Central memory CD8-positive, alpha-beta T cell (primary cell): ENCODE data around the gene ZNF79.

ENCODE experiments used
- ATAC-seq: fragments of 150-1000 bp; cut with Tn5 transposase; replicated peaks from 2 replicates; pipeline ENCODE4 v1.10.0; 2022; ENCODE audit warnings: mild to moderate bottlenecking, moderate FRiP score, moderate number of reproducible peaks; ENCODE audit not compliant: poor library complexity, severe bottlenecking; ENCODE audit errors: extremely low read depth
- DNase-seq, 2 donors: peaks; one replicate each; pipeline ENCODE4 v3.0.0; 2021; ENCODE audit warnings: low spot score in 2 of 2
- H3K27ac Mint-ChIP-seq: one replicate; pipeline ENCODE4 v1.8.0; 2022; ENCODE audit warnings: low read depth, mild to moderate bottlenecking, moderate library complexity, mixed read lengths
- H3K27me3 Mint-ChIP-seq: one replicate; pipeline ENCODE4 v1.8.0; 2022; ENCODE audit warnings: mixed read lengths
- H3K36me3 Mint-ChIP-seq: one replicate; pipeline ENCODE4 v1.8.0; 2022; ENCODE audit warnings: mild to moderate bottlenecking, moderate library complexity, mixed read lengths; ENCODE audit not compliant: insufficient read depth
- H3K4me1 Mint-ChIP-seq: one replicate; pipeline ENCODE4 v1.8.0; 2022; ENCODE audit warnings: mixed read lengths
- H3K4me3 Mint-ChIP-seq: one replicate; pipeline ENCODE4 v1.8.0; 2022; ENCODE audit warnings: mild to moderate bottlenecking, moderate library complexity, mixed read lengths
- H3K9me3 Mint-ChIP-seq: one replicate; pipeline ENCODE4 v1.8.0; 2022; ENCODE audit warnings: mixed read lengths

ZNF79 gene

GRCh38 chr9:127392166-127392565 lies 32.0 kb upstream of the ZNF79 start:
- no peak for ATAC-seq
- peaks cover 16% of the 10 kb centered on the region for H3K4me1 Mint-ChIP-seq
- no peak for DNase-seq
- no peak overlapping the region for H3K27ac Mint-ChIP-seq
- H3K4me3 Mint-ChIP-seq = no peak overlapping the region
- no peaks in the 10 kb centered on the region for H3K9me3 Mint-ChIP-seq
- H3K36me3 Mint-ChIP-seq = peaks cover 7% of the 10 kb centered on the region
- H3K27me3 Mint-ChIP-seq = peaks cover 32% of the 10 kb centered on the region

- H3K4me3 Mint-ChIP-seq = no peak overlapping the region
These were observed 31.2 kb upstream of the ZNF79 start for GRCh38 chr9:127392976-127393375.

GRCh38 chr9:127393645-127394044 lies 30.5 kb upstream of the ZNF79 start:
- ATAC-seq (no peak), DNase-seq (no peak)
- no peak overlapping the region for H3K27ac Mint-ChIP-seq
- H3K4me3 Mint-ChIP-seq = no peak overlapping the region
- peaks cover 30% of the 10 kb centered on the region for H3K27me3 Mint-ChIP-seq
- peaks cover 7% of the 10 kb centered on the region for H3K36me3 Mint-ChIP-seq
- no peaks in the 10 kb centered on the region for H3K9me3 Mint-ChIP-seq
- H3K4me1 Mint-ChIP-seq = peaks cover 15% of the 10 kb centered on the region

More at GRCh38 chr9:127392976-127393375, 31.2 kb upstream of the ZNF79 start:
- ATAC-seq (no peak), DNase-seq (no peak)
- Mint-ChIP-seq H3K27ac (no peak overlapping the region), H3K27me3 (peaks cover 32% of the 10 kb centered on the region), H3K36me3 (peaks cover 8% of the 10 kb centered on the region), H3K9me3 (no peaks in the 10 kb centered on the region), H3K4me1 (peaks cover 15% of the 10 kb centered on the region)

- H3K4me1 Mint-ChIP-seq = peaks cover 8% of the 10 kb centered on the region
- H3K27me3 Mint-ChIP-seq = peaks cover 22% of the 10 kb centered on the region
- H3K27ac Mint-ChIP-seq = no peak overlapping the region
- DNase-seq = no peak
- no peaks in the 10 kb centered on the region for H3K9me3 Mint-ChIP-seq
- H3K36me3 Mint-ChIP-seq = peaks cover 8% of the 10 kb centered on the region
- ATAC-seq = no peak
- peak overlapping the region; percentile 80 for H3K4me3 Mint-ChIP-seq
These were observed 28.5 kb upstream of the ZNF79 start for GRCh38 chr9:127395497-127396252.

- Mint-ChIP-seq H3K4me1 (peaks cover 8% of the 10 kb centered on the region), H3K27me3 (peaks cover 22% of the 10 kb centered on the region), H3K27ac (no peak overlapping the region), H3K36me3 (peaks cover 6% of the 10 kb centered on the region), H3K4me3 (peak overlapping the region; percentile 80), H3K9me3 (no peaks in the 10 kb centered on the region)
- ATAC-seq (no peak), DNase-seq (no peak)
These were observed 27.9 kb upstream of the ZNF79 start for GRCh38 chr9:127396253-127396807.

GRCh38 chr9:127396808-127397645 lies 27.2 kb upstream of the ZNF79 start, which contains the start of gene SLC2A8:
Gene SLC2A8, plus strand, starts transcription at chr9:127397169. Its CDS starts 62 bp downstream, at chr9:127397231.
- peaks cover 17% of the 10 kb centered on the region for H3K27me3 Mint-ChIP-seq
- DNase-seq = peak; percentile 85 to 96
- peaks cover 8% of the 10 kb centered on the region for H3K4me1 Mint-ChIP-seq
- peak within 1 kb of the TSS; percentile 38 for H3K27ac Mint-ChIP-seq
- peak; percentile 96 for ATAC-seq
- H3K9me3 Mint-ChIP-seq = no peaks in the 10 kb centered on the region
- peak within 1 kb of the TSS; percentile 80 for H3K4me3 Mint-ChIP-seq
- peaks cover 6% of the 10 kb centered on the region for H3K36me3 Mint-ChIP-seq

- H3K27ac Mint-ChIP-seq = peak overlapping the region; percentile 38
- peaks cover 6% of the 10 kb centered on the region for H3K36me3 Mint-ChIP-seq
- ATAC-seq (no peak), DNase-seq (no peak)
- H3K9me3 Mint-ChIP-seq = no peaks in the 10 kb centered on the region
- H3K4me3 Mint-ChIP-seq = peak overlapping the region; percentile 80
- peaks cover 10% of the 10 kb centered on the region for H3K27me3 Mint-ChIP-seq
- H3K4me1 Mint-ChIP-seq = peaks cover 8% of the 10 kb centered on the region
These were observed 26.4 kb upstream of the ZNF79 start for GRCh38 chr9:127397646-127398274.

- Mint-ChIP-seq H3K36me3 (peaks cover 6% of the 10 kb centered on the region), H3K27ac (peak overlapping the region; percentile 38), H3K4me3 (peak overlapping the region; percentile 80), H3K27me3 (peaks cover 5% of the 10 kb centered on the region), H3K4me1 (peaks cover 8% of the 10 kb centered on the region), H3K9me3 (no peaks in the 10 kb centered on the region)
- no peak for DNase-seq
- ATAC-seq = no peak
These were observed 25.9 kb upstream of the ZNF79 start for GRCh38 chr9:127398275-127398647.

- DNase-seq (no peak), ATAC-seq (no peak)
- Mint-ChIP-seq H3K36me3 (peaks cover 6% of the 10 kb centered on the region), H3K27me3 (no peaks in the 10 kb centered on the region), H3K27ac (peak overlapping the region; percentile 38), H3K4me1 (peaks cover 8% of the 10 kb centered on the region), H3K9me3 (no peaks in the 10 kb centered on the region), H3K4me3 (peak overlapping the region; percentile 80)
These were observed 25.3 kb upstream of the ZNF79 start for GRCh38 chr9:127398715-127399400.

GRCh38 chr9:127399736-127400269 lies 24.4 kb upstream of the ZNF79 start:
- H3K4me1 Mint-ChIP-seq = peaks cover 8% of the 10 kb centered on the region
- DNase-seq (no peak), ATAC-seq (no peak)
- no peak overlapping the region for H3K27ac Mint-ChIP-seq
- peaks cover 6% of the 10 kb centered on the region for H3K36me3 Mint-ChIP-seq
- no peaks in the 10 kb centered on the region for H3K9me3 Mint-ChIP-seq
- H3K27me3 Mint-ChIP-seq = no peaks in the 10 kb centered on the region
- H3K4me3 Mint-ChIP-seq = no peak overlapping the region

GRCh38 chr9:127402401-127403090 lies 21.6 kb upstream of the ZNF79 start:
- peaks cover 11% of the 10 kb centered on the region for H3K27me3 Mint-ChIP-seq
- no peak for DNase-seq
- peaks cover 6% of the 10 kb centered on the region for H3K36me3 Mint-ChIP-seq
- no peak overlapping the region for H3K4me3 Mint-ChIP-seq
- H3K9me3 Mint-ChIP-seq = no peaks in the 10 kb centered on the region
- H3K4me1 Mint-ChIP-seq = peaks cover 8% of the 10 kb centered on the region
- ATAC-seq = no peak
- no peak overlapping the region for H3K27ac Mint-ChIP-seq
